Nephron progenitor cell (in vitro differentiated cells): ENCODE data around the gene ALLC.

Experiments used
- DNase-seq: peaks from one replicate; pipeline ENCODE4 v3.0.0; 2021
- H3K27ac Mint-ChIP-seq: 2 replicates; pipeline ENCODE4 v1.8.0; 2021; ENCODE audit warnings: mild to moderate bottlenecking, moderate library complexity, mixed read lengths
- H3K27me3 Mint-ChIP-seq: 2 replicates; pipeline ENCODE4 v1.8.0; 2021; ENCODE audit warnings: mild to moderate bottlenecking, low read depth, mixed read lengths; ENCODE audit not compliant: poor library complexity
- H3K36me3 Mint-ChIP-seq: 2 replicates; pipeline ENCODE4 v1.8.0; 2021; ENCODE audit warnings: low read depth, mixed read lengths
- H3K4me1 Mint-ChIP-seq: 2 replicates; pipeline ENCODE4 v1.8.0; 2021; ENCODE audit warnings: mixed read lengths
- H3K4me3 Mint-ChIP-seq: 2 replicates; pipeline ENCODE4 v1.8.0; 2021; ENCODE audit warnings: mild to moderate bottlenecking, moderate library complexity, mixed read lengths
- H3K9me3 Mint-ChIP-seq: 2 replicates; pipeline ENCODE4 v1.8.0; 2021; ENCODE audit warnings: mild to moderate bottlenecking, moderate library complexity, mixed read lengths
- TF ChIP-seq, protein P1 (sequence below): fragments of 200-600 bp; sonication (generic); IDR thresholded peaks from 2 replicates; pipeline ENCODE4 v1.5.0; 2021; ENCODE audit warnings: antibody characterized with exemption

ALLC gene

GRCh38 chr2:3625186-3625585, 32.8 kb upstream of the ALLC start:
- no peaks in the 10 kb centered on the region for H3K36me3 Mint-ChIP-seq
- TF ChIP-seq, protein P1, sequence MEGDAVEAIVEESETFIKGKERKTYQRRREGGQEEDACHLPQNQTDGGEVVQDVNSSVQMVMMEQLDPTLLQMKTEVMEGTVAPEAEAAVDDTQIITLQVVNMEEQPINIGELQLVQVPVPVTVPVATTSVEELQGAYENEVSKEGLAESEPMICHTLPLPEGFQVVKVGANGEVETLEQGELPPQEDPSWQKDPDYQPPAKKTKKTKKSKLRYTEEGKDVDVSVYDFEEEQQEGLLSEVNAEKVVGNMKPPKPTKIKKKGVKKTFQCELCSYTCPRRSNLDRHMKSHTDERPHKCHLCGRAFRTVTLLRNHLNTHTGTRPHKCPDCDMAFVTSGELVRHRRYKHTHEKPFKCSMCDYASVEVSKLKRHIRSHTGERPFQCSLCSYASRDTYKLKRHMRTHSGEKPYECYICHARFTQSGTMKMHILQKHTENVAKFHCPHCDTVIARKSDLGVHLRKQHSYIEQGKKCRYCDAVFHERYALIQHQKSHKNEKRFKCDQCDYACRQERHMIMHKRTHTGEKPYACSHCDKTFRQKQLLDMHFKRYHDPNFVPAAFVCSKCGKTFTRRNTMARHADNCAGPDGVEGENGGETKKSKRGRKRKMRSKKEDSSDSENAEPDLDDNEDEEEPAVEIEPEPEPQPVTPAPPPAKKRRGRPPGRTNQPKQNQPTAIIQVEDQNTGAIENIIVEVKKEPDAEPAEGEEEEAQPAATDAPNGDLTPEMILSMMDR, result no peak
- no peak for DNase-seq
- peaks cover 6% of the 10 kb centered on the region for H3K27me3 Mint-ChIP-seq
- no peaks in the 10 kb centered on the region for H3K4me1 Mint-ChIP-seq
- H3K27ac Mint-ChIP-seq, result no peak overlapping the region
- peaks cover 21% of the 10 kb centered on the region for H3K9me3 Mint-ChIP-seq
- no peak overlapping the region for H3K4me3 Mint-ChIP-seq

DNA sequence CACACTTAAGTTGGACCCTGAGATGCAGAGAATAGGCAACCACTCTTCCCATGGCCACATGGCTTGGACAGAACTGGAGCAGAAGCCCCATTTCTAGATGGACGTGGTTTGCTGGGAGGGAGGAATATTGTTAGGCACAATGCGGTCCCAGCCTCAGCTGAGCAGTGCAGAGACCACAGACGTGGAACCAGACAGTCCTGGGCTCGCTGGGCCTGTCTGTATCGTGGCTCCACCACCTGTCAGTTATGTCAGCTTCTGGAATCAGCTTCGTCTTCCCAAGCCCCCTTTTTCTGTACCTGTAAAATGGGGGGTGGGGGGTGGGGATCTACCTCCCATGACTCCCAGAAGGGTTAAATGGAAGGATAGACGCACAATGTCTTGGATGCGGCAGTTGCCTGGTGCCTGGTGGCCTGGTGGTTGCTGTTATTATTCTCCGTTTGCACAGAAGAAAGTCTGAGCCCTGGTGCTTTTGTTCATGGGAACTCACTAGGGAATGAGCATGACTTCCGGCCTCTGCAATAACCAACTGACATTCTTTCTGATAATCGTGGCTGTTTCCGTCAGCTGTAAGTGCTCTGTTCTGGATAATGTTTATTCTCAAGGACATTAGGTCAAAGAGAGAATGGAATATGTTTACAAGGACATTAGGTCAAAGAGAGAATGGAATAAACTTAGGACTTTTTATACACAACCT, 31.7 kb upstream of the ALLC start:
- Mint-ChIP-seq H3K9me3 (peaks cover 12% of the 10 kb centered on the region), H3K27me3 (peaks cover 4% of the 10 kb centered on the region), H3K4me1 (no peaks in the 10 kb centered on the region), H3K27ac (no peak overlapping the region), H3K4me3 (no peak overlapping the region), H3K36me3 (no peaks in the 10 kb centered on the region)
- TF ChIP-seq, protein P1, result no peak
- no peak for DNase-seq

DNA sequence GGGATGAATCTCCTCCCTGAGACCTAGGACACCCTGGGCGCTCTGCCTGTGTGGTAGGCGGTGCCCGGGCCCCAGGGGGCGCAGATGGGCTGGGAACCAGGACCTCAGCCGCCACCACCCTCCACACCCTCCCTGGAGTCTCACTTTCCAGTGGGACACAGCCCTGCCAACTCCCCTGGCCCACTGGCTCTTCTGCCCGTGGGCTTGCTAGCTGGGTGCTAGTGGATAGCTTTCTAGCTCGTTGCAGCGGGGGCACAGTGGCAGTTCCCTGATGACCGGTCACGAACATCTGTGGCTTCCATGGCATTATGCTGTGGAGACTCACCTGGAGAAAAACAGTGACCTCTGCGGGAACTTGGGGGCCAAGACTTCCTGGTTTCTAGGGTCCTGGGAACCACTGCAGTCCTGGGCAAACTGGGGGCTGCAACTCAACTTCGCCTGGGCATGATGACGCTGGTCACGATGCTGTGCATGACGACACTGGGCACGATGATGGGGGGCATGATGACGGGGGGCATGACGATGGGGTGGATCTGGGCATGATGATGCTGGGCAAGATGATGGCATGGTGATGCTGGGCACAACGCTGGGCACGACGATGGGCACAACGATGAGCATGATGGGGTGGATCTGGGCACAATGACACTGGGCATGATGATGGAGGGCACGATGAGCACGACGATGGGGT, 31.0 kb upstream of the ALLC start:
- Mint-ChIP-seq H3K36me3 (no peaks in the 10 kb centered on the region), H3K4me3 (no peak overlapping the region), H3K4me1 (no peaks in the 10 kb centered on the region), H3K27me3 (peaks cover 4% of the 10 kb centered on the region), H3K9me3 (peaks cover 8% of the 10 kb centered on the region), H3K27ac (no peak overlapping the region)
- no peak for DNase-seq
- TF ChIP-seq, protein P1, result no peak

DNA sequence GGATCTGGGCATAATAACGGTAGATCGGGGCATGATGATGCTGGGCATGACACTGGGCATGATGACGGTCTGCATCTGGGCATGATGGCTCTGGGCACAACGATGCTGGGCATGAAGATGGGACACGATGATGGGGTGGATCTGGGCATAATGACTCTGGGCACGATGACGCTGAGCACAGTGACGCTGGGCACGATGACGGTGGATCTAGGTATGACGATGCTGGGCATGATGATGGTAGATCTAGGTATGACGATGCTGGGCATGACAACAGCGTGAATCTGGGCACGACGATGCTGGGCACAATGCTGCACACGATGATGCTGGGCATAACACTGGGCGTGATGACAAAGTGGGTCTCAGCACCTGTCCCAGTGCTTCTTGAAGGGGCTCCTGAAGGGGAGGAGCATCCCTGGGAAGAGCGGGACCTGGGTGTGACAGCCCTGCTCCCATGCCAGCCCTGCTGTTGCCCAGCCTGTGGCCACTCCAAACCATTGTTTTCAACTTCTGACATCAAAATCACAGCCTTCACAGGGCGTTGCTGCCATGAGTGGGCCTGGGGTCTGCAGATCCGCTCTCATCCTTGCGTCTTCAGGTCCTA, 30.4 kb upstream of the ALLC start:
- Mint-ChIP-seq H3K27ac (no peak overlapping the region), H3K9me3 (peaks cover 8% of the 10 kb centered on the region), H3K27me3 (peaks cover 8% of the 10 kb centered on the region), H3K4me1 (no peaks in the 10 kb centered on the region), H3K4me3 (no peak overlapping the region), H3K36me3 (no peaks in the 10 kb centered on the region)
- TF ChIP-seq, protein P1, result no peak
- DNase-seq, result no peak

DNA sequence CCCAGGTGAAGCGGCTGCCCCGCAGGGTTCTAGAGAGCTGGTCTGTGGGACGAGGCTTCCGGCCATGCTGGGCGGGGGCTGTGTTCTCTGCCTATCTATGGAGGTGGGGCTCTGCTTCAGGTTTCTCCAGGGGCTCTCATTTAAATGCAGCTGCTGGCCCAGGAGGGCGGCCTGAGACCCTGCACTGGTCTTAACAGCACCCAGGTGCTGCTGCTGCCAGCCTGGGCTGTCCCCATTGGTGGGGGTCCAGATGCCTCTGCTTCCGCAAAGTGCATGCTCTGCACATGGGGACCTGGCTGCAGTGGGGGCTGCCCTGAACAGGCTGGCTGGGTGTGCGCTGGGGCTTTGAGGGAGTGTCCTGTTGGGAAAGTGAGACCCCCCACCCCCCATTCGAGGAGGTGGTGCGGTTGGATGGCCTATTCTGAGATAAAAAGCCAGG, 29.7 kb upstream of the ALLC start:
- no peak overlapping the region for H3K4me3 Mint-ChIP-seq
- DNase-seq, result no peak
- no peaks in the 10 kb centered on the region for H3K4me1 Mint-ChIP-seq
- H3K27me3 Mint-ChIP-seq, result peaks cover 9% of the 10 kb centered on the region
- TF ChIP-seq, protein P1, result no peak
- no peaks in the 10 kb centered on the region for H3K36me3 Mint-ChIP-seq
- H3K27ac Mint-ChIP-seq, result no peak overlapping the region
- H3K9me3 Mint-ChIP-seq, result peaks cover 5% of the 10 kb centered on the region
